SK-N-MC (cell line): ENCODE results near the gene ATXN10.

Experiments used
- EZH2 ChIP-seq: fragments of 200-600 bp; sonication (generic); IDR thresholded peaks from one replicate; pipeline ENCODE4 v1.6.1; 2017; ENCODE audit warnings: antibody characterized with exemption
- FOXP2 ChIP-seq: optimal IDR thresholded peaks from 2 replicates; pipeline ENCODE3; 2011; ENCODE audit warnings: mild to moderate bottlenecking, moderate library complexity; ENCODE audit not compliant: insufficient read depth; ENCODE audit errors: extremely low read length, control extremely low read depth
- POLR2AphosphoS5 ChIP-seq: IDR thresholded peaks from 2 replicates; pipeline ENCODE4 v1.6.1; 2012; ENCODE audit warnings: mild to moderate bottlenecking, low read depth, low read length, borderline replicate concordance

DNA sequence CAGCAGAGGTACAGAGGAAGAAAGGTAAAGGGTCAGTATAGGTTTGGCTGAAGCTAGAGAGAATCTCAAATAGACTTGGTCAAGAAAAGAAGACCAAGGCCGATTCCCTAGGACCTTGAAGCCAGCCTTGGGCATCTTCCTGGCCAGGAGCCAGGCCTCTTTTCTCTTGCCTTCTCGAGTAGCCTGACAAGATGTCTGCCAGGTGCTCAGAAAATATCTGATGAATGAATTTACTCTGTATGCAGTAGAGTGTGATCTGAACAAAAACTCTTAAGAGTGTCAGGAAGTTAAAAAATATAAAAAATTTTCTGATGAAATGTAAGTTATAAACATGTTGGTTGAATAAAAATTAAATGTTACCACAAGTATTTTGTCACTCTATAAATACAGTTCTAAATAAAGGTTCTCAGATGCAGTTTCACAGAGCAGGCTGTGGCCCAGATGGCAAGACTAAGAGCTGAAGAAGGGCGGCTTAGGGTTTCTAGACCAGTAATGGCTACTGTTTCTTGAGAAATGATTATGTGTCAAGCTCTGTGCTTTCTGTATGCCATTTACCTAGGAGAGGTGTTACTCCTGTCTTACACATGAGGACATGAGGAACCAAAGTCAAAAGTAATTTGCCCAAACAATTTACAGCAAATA lies 98.1 kb downstream of the ATXN10 start:
- no peak for TF ChIP-seq EZH2
- TF ChIP-seq POLR2AphosphoS5: no peak
- no peak for TF ChIP-seq FOXP2
